Activated CD4-positive, alpha-beta T cell treated with anti-CD3 and anti-CD28 coated beads for 1 hour (primary cell): ENCODE measurements around the gene ZNF213.
A peak's percentile ranks its signal among the peaks of the same experiment; 100 is the strongest.
"Not testable (repeated sequence)": the region's sequence is repeated elsewhere in the genome, so short reads cannot be mapped to it uniquely, and the experiment has no call there.

Source experiments
- DNase-seq: peaks from one replicate; pipeline ENCODE4 v3.0.0-alpha.2; 2020

Gene ZNF213

DNA sequence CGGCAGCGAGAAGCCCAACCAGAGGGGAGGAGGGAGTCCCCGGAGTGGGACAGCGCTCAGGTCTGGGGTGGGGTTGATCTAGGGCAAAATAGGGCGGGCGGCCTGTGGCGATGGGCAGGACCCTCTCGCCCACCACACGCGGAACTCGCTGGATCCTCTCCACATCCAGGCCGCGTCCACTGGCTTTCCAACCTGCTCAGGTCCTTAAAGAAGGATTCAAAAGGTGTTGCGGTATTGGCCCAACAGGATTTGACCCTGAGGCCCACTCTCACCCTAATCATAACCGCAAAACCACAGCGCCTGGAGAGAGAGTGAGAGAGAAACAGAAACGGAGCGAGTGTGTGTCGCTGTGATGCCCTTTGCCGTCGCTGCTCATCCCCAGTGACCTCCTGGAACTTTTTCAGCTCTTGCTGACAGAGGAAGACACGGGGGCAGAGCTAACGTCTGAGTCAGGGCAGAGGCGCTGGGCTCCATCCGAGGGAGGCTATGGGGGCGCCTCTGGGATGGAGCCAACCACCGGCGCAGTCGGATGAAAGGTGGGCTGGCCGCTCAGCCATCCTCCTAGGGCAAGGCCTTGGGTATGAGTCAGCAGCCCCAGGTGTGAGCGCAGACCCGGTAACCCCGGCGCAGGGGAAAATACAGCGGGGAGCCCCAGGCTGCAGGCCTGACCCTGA, 36.5 kb downstream of the ZNF213 start:
- DNase-seq = peak; percentile 41

DNA sequence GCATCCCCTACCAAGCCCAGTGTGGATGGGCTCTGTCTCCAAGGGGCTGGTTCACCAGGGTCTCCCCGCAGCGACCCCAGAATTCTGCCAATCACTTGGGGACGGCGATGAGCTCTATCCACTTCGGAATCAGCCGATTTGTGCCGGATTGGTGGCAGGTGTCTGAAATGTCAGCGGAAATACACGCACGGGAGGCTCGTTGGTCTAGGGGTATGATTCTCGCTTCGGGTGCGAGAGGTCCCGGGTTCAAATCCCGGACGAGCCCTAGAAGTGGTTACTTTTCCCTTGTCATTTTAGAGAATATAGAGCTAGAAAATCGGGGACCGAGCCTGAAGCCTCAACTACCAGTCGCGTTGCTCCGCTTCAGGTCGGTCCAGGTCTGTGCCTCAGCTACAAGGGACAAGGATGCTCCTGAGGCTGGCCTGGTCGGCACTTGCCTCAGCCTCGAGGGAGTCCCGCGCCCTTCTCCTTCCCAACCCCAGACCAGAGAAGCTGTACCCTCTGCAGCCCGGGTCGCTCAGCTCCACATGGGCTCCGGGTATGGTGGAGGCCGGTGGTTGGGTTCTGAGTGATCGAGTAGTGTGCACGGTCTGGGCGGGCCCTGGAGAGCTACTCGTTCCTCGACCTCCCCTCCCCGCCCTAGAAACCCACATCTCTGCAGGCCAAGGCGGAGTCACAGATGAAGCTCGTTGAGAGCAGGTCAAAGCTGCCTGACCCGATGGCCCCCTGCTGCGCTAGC, 37.2 kb downstream of the ZNF213 start:
- no peak for DNase-seq

DNA sequence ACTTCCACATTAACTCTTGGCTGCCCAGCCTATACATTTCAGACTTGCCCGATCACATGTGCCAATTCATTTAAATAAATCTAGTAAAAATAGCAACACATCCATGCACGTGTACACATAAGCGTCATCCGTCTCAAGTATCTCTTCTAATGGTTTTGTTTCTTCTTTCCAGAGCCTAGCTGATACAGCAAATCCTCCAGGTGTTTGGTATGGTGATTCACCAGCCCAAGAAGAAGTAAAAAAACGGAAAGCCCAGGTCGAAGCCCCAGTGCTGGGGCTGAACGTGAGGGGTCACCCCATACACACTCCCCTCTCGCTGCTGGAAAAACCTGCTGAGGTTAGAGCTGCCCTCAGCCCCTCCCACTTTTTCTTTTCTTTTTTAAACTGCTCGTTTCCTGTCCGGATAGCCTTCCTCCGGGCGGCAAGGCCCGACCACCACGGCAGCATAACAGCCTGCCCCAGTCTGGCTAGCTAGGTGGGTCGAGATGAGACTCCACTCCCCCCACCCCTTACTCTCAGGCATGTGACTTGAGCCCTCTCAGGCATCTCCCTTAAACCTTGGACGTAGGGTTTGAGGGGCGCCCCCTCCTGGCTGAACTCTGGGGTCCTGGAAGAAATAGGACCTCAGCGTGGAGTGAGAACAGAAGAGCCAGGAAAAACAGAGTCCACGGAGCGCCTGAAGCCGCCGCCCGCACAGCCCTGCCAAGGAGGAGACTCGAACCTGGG, 39.2 kb downstream of the ZNF213 start:
- DNase-seq = no peak

DNA sequence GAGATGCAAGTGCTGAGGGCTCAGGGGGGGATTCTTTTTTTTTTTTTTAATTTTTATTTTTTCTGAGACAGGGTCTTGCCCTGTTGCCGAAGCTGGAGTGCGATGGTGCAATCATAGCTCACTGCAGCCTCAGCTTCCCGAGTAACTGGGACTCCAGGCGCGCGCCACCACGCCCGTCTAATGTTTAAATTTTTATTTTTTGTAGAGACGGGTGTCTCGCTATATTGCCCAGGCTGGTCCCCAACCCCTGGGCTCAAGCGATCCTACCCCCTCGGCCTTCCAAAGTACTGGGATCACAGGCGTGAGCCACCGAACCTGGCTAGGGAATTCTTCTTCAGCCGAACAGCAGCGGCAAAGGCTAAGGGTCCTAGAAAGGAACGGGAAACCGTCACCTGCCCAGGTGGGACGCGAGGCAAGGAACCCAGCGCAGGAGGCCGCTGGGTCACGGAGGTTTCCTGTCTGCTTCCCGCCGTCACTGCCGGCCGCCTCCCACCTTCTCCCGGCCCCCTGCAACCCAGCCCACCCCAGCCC, 39.9 kb downstream of the ZNF213 start:
- no peak for DNase-seq

DNA sequence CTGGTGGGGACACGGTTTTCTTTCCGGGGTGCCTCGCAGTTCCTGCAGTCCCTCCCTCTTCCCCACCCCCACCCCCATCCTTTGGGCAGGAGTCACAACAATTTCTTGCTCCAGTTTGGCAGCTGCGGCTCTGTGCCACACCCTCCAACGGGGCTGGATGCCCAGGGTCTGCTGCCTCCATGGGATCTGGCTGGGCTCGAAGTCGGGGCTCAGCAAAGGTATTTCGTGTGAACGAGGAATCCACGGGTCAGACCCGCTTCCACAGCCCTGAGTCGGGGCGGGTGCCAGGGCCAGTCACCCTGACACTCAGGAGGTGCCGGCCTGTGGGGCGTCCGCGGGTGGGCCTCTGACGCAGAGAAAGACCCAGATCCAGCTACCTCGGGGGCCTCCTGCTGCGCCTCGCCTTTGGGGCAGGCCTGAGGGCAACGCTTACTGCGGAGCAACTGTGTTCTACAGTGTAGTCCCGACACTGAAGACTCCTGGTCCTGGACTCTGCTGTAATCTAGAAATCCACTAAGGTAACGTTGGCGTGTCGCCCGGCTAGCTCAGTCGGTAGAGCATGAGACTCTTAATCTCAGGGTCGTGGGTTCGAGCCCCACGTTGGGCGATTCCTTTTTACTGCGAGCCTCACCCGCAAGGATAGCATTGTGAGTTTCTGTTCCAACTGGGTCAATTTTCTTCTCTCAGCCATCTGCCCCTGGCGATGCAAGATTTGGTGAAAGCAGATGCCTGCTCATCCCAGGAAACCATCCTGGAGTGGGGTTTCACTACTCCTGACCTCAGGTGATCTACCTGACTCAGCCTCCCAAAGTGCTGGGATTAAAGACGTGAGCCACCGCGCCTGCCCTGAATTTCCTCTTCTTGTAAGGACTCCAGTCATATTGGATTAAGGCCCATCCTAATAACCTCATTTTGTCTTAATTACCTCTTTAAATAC, 40.6 kb downstream of the ZNF213 start:
- DNase-seq = no peak

DNA sequence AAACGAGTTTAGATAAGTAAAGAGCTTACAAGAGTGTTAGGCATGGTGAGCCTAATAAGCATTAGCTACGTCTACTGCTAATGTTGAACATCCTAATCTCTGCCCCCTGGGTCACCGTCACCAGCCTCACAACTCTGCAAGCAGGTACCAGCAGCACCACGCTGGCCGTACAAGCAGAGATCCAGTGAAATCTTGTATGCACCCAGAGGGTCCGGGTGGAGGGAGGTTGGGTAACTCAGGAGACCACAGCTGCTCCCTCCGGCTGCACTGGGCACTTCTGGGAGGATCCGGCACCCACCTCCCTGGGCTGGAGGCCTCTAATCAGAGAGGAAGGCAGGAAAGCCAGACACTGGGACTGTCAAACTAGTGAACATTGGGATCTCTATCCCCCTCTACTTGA, 44.8 kb downstream of the ZNF213 start:
- no peak for DNase-seq

DNA sequence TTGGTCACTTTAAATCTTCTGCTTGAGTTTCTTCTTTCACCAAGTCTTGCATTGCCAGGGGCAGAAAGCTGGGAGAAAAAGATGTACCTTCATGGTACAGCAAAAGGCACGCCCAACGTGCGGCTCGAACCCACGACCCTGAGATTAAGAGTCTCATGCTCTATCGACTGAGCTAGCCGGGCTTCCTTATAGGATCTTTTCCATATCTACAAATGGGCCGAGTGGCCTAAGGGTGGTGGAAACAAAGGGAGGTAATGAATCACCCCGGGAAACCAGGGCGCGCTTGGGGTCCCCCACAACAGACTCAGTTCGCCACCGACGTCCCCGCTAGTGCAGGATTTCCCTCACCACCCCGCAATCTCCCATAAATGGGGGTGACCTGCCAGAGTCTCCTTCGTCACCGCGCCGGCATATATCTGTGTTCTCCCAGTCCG, 45.6 kb downstream of the ZNF213 start:
- DNase-seq = no peak

DNA sequence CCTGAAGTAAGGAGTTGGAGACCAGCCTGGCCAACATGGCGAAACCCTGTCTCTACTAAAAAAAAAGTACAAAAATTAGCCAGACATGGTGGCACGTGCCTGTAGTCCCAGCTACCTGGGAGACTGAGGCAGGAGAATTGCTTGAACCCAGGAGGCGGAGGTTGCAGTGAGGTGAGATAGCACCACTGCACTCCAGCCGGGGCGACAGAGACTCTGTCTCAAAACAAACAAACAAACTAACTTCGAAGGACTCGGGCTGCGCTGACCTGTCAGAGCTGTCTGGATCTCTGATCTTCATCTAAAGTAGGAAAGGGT, 47.4 kb downstream of the ZNF213 start:
- not testable (repeated sequence) for DNase-seq

DNA sequence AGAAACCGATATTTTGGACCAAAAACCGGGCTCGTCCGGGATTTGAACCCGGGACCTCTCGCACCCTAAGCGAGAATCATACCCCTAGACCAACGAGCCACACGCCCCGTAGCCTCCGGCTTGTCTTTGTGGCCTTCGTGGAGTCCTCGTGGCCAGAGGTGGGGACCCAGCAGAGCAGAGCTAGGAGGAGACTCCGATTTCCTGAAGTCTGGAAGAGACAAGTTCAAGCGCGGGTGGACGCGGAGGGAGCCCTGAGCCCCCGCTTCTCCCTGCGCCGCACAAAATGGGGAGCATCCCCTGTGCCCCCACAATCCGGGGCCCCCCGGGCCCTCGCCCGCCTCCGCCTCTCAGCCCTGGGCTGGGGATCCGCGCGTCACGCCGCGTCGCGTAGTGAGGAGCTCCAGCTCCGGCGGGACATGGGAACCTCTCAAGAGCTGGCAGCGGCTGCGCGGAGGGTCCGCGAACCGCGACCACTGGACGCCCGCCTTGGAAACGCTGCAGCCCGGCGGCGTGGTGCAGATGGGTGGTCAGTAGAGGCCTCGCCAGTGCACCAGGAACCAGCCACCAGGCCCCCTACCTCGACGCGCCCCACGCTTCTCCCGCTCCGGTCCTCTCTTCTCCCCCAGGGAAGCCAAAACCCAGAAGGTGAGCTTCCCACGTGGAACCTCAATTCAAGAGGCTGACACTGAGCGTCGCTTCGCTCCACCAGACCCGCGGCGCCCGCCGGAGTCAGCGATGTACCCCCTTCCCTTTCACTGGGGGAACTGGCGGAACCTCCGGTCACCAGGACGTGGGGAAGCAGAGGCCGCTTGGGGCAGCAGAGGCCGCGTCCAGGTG, 48.0 kb downstream of the ZNF213 start:
- no peak for DNase-seq

DNA sequence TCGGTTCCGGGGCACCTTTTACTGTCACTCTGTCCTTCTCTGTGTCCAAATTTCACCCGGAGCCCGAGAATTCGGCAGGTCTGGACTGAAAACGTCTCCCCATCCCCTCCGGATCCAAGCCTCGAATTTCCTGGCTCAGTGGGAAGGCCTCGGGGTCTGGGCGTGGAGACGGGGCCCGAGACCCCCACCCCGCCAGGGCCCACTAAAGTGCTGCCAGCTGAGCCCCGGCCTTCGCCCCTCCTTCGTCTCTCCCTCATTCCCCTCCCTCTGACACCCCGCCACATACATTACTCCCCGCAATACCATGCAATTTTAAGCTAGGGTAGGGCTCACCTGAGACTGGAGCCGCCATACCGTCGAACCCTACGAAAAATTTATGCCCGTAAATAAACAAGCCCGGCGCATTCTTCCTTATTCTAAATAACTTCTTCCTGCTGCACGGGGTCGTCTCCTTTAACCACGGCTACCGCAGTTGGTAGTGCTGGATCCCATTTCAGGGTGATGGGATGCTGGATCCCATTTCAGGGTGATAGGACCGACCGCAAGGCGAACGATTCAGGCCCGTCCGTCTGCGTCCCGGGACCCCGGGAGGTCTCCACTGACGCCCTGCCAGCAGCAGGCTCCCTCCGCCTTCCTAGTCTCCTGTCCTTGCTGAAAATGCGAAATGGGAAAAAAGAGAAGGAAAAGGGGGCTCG, 48.8 kb downstream of the ZNF213 start:
- no peak for DNase-seq

DNA sequence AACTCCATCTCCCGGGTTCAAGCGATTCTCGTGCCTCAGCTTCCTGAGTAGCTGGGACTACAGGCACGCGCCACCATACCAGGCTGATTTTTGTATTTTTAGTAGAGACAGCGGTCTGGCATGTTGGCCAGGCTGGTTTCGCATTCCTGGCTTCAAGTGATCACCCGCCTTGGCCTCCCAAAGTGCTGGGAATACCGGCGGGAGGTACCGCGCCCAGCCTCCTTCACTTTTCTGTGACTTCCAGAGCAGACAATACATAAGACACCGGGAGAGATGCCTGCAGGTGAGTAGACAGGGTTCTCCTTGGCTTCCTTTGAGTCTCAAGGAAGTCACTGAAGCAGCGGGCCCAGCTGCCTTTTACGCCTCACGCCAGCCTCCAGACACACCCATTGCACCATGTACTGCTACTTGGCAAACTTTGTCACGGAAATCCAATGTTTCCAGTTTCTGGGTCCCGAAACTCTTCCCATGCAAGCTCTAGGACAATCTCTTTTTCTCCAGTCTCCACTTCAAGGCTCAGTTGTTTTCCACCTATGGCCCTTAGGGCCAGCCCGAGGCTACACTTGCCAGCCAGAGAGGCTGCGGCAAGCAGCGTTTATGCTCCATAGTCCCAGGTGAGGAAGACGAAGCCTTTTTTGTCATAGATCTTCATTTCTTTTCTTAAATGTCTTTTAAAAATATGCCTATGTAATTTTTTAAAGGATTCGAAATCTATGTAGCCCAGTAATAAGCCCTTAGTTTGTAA, 52.3 kb downstream of the ZNF213 start:
- DNase-seq = no peak

DNA sequence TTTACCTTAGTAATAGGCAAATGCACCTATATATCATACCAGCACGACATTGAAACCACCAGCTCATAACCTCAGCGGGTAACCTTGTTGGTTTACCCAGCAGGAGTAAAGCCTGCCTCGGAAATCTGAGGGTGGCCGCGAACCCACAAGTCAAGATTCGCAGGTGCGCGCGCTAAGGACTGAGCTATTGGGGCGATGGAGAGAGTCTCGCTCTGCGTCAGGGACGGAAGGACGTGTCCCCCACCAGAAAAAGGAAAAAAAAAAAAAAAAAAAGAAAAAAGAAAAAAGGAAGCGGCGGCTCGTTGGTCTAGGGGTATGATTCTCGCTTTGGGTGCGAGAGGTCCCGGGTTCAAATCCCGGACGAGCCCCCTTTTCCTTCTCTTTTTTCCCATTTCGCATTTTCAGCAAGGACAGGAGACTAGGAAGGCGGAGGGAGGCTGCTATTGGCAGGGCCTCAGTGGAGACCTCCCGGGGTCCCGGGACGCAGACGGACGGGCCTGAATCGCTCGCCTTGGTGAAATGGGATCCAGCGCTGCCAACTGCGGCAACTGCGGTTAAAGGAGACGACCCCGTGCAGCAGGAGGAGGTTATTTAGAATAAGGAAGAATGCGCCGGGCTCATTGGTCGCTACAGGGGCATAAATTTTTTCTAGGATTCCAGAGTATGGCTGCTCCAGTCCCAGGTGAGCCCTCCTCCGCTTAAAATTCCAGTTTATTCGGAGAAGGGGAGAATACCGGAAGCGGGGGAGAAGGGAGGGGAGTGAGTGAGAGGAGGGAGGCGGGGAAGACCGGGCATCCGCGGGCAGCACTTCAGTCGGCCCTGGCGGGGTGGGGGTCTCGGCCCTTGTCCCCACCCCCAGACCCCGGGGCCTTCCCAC, 53.2 kb downstream of the ZNF213 start, which contains the start of gene OR1F1:
Gene OR1F1 (plus strand): TSS at position 407 of the 877 bp plus-strand sequence.
- no peak for DNase-seq

DNA sequence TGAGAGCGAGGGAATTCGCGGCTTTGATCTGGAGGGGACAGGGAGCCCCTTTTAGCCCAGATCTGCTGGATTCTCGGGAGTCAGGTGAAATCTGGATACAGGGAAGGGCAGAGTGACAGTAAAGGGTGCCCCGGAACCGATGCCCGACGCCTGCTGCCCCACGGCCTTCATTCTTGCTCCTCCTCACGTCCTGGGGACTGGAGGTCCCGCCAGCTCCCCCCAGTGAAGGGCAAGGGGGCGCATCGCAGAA, 53.8 kb downstream of the ZNF213 start:
- DNase-seq = no peak

DNA sequence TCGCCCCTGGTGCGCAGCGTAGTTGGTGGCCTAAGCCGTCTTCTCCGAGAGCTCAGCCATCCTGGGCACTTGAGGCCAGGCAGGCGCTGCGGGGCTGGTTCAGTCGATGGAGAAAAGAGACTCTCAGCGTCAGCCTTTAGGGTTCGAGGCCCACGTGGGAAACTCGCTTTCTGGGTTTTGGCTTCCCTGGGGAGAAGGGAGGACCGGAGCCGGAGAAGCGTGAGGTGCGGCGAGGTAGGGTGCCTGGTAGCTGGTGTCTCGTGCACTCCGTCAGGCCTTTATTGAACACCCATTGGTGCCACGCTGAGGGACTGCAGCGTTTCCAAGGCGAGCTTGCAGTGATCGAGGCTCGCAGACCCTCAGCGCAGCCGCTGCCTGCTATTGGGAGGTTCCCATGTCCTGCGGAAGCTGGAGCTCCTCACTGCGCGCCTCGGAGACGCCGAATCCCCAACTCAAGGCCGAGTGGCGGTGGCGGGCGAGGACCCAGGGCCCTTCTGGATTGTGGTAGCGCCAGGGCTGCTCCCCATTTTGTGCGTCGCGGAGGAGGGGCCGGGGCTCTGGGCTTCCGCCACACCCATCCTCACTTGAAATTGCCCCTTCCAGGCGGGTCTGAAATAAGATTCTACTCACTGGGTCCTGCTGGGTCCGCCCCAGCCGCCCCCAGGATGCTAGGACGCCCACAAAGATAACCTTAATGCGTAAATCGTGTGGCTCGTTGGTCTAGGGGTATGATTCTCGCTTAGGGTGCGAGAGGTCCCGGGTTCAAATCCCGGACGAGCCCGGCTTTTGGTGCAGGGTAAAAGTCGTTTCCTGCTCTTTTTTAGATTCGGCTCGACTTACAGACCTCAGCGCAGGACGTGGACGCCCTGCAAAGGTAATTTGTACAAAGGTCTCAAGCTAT, 54.3 kb downstream of the ZNF213 start:
- DNase-seq = no peak

DNA sequence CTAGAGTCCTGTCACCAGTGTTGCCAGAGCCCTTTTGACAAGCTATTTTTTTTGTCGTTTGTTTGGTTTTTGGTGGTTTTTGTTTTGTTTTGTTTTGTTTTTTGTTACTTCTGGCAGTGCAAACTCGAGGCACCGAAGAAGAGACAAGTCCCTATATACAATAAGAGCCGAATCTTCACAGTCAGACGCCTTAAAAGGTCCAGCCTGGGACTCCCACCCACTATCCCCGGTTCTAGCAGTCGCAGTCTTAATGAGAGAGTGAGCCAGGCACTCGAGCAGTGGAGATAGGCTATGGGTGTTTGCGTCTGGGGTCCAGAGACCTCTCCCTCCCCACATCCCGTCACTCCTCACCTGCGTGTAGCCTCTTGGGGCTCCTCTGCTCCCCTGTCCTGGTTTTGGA, 55.0 kb downstream of the ZNF213 start:
- no peak for DNase-seq

DNA sequence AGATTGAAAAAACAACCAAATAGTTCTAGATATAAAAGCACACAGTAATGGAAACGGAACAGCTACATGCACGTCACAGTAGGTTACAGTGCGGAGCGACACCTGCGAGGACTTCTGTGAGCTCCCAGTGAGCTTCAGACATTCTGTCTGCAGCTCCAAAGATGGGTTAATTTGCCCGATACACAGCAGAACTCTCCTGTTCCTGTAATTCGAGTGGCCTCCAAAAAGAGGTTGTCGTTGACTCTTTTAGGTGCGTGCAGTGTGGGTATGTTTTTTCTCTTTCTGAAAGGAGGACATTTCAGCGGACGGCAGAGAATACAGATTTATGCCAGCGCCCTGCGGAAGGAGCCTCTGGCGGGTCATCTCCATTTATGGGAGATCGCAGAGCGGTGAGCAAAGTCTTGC, 56.1 kb downstream of the ZNF213 start:
- DNase-seq = no peak
